ENCODE data around the gene ROCK2. TPM values are rescaled to one million over a fixed set of nuclear protein-coding genes. Genes with fewer than 3 reads are reported as not detected.

ROCK2 gene
- total and polyA plus RNA-seq, 3 donors from 2014 or later: 4.6 to 33.7 (median 31.3) TPM

DNA sequence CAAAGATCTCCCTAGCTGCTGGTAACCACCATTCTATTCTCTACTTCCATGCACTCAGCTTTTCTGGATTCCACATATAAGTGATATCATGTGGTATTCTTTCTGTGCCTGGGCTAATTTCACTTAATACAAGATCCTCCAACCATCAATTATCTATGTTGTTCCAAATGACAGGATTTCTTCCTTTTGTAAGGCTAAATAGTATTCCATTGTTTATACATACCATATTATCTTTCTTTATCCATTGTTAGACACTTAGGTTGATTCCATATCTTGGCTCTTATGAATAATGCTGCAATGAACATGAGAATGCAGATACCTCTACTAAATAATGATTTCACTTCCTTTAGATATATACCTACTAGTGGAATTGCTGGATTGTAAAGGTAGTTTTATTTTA, 66.2 kb downstream of the ROCK2 start:
- TF ChIP-seq POLR2A (IDR thresholded peaks at IDR 0.05): no peak
- TF ChIP-seq, protein P1, sequence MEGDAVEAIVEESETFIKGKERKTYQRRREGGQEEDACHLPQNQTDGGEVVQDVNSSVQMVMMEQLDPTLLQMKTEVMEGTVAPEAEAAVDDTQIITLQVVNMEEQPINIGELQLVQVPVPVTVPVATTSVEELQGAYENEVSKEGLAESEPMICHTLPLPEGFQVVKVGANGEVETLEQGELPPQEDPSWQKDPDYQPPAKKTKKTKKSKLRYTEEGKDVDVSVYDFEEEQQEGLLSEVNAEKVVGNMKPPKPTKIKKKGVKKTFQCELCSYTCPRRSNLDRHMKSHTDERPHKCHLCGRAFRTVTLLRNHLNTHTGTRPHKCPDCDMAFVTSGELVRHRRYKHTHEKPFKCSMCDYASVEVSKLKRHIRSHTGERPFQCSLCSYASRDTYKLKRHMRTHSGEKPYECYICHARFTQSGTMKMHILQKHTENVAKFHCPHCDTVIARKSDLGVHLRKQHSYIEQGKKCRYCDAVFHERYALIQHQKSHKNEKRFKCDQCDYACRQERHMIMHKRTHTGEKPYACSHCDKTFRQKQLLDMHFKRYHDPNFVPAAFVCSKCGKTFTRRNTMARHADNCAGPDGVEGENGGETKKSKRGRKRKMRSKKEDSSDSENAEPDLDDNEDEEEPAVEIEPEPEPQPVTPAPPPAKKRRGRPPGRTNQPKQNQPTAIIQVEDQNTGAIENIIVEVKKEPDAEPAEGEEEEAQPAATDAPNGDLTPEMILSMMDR (IDR thresholded peaks at IDR 0.05): no peak
- H3K9me3 ChIP-seq: no peaks in the 10 kb centered on the region
- DNase-seq: no peak
- intact Hi-C loops (cut with DNase I; ENCODE audit: low total_unique reads): no loop called here
- no peak overlapping the region for H3K4me3 ChIP-seq
- no peak overlapping the region for H3K27ac ChIP-seq
- no peaks in the 10 kb centered on the region for H3K27me3 ChIP-seq
- H3K36me3 ChIP-seq (ENCODE audit: low read depth, missing control alignments): no peaks in the 10 kb centered on the region
- H3K4me1 ChIP-seq: no peaks in the 10 kb centered on the region

DNA sequence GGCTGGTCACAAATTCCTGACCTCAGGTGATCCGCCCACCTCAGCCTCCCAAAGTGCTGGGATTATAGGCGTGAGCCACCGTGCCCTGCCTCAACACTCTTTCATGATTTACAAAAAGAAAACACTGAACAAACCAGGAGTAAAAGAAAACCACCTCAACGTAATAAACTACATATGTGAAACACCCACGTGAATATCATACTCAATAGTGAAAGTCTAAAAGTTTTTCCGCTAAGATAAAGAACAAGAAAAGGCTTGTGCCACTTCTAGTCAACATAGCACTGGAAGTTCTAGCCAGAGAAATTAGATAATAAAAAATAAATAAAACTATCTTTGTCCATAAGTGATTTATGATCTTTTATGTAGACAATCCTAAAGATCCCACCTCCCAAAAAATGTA, 68.5 kb downstream of the ROCK2 start:
- 85 to 86% methylated on average over 6 of the region's 6 CpGs for WGBS, 2 donors
- H3K27ac ChIP-seq: no peak overlapping the region
- no peak for DNase-seq
- no peak overlapping the region for H3K4me3 ChIP-seq
- H3K4me1 ChIP-seq: no peaks in the 10 kb centered on the region
- intact Hi-C loops (cut with DNase I; ENCODE audit: low total_unique reads): no loop called here
- no peak for TF ChIP-seq POLR2A (IDR thresholded peaks at IDR 0.05)
- TF ChIP-seq, protein P1 (IDR thresholded peaks at IDR 0.05): no peak
- no peaks in the 10 kb centered on the region for H3K36me3 ChIP-seq (ENCODE audit: low read depth, missing control alignments)
- no peaks in the 10 kb centered on the region for H3K27me3 ChIP-seq
- H3K9me3 ChIP-seq: no peaks in the 10 kb centered on the region

DNA sequence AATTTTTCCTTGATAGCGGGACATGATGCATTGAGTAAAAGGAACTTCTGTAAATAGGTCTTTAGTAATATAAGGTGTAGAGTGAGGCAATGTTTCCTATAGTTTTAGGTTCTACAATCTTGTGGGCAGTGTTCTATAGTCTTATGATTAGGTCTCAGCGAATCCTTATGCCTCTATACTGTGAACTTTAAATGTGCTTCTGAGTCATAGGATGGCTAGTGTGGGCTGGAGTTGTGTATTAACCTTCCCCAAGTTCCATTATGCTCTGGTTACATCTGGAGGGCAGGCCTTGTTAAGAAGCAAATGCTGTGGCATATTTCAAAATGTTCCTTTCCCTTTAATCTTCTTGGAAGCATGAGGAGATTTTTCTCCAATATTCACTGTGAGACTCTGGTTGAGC, 73.5 kb downstream of the ROCK2 start:
- no peaks in the 10 kb centered on the region for H3K9me3 ChIP-seq
- TF ChIP-seq POLR2A (IDR thresholded peaks at IDR 0.05): no peak
- TF ChIP-seq, protein P1 (IDR thresholded peaks at IDR 0.05): no peak
- intact Hi-C loops (cut with DNase I; ENCODE audit: low total_unique reads): no loop called here
- no peak for DNase-seq
- H3K4me1 ChIP-seq: no peaks in the 10 kb centered on the region
- 93 to 96% methylated on average over 2 of the region's 2 CpGs for WGBS, 2 donors
- H3K27ac ChIP-seq: no peak overlapping the region
- H3K4me3 ChIP-seq: no peak overlapping the region
- H3K27me3 ChIP-seq: no peaks in the 10 kb centered on the region
- H3K36me3 ChIP-seq (ENCODE audit: low read depth, missing control alignments): no peaks in the 10 kb centered on the region

DNA sequence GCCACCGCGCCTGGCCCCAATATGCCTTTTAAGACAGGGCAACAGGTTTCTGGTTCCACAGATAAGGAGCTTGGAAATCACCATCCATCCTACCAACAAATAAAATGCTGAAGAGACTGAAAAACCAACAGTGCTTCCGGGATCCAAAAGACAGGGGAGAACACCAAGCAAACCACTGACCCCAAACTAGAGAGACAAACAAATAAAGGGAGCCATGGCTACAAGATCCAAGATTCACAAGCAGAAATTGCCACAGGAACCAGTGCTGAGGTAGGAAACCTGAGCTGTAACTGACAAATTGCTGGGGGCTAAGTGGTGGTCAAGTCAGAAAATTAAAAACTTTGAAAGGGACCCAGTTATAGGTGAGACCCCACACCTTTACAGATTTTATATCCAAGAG, 76.5 kb downstream of the ROCK2 start:
- no peaks in the 10 kb centered on the region for H3K27me3 ChIP-seq
- H3K36me3 ChIP-seq (ENCODE audit: low read depth, missing control alignments): no peaks in the 10 kb centered on the region
- 90% methylated on average over 3 of the region's 3 CpGs for WGBS, 2 donors
- no peaks in the 10 kb centered on the region for H3K4me1 ChIP-seq
- H3K9me3 ChIP-seq: no peaks in the 10 kb centered on the region
- no peak overlapping the region for H3K4me3 ChIP-seq
- no peak for DNase-seq
- no peak overlapping the region for H3K27ac ChIP-seq
- TF ChIP-seq POLR2A (IDR thresholded peaks at IDR 0.05): no peak
- intact Hi-C loops (cut with DNase I; ENCODE audit: low total_unique reads): no loop called here

DNA sequence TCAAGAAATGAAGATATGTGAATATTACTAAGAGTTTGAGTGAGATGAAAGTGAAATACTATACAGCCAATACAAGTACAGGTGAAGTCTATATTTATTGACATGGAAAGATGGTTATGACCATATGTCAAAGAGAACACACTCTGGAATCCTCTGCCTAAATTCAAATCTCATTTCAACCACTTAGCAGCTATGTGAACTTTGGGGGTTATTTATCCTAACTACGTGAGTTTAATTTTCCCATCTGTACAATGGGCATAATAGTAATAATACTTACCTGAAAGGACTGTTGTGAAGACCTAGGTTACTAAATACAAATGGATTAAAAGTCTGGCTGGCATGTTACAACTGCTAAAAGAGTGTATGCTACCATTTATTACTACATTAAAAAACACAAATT, 79.6 kb downstream of the ROCK2 start:
- TF ChIP-seq, protein P1 (IDR thresholded peaks at IDR 0.05): no peak
- no peak for TF ChIP-seq POLR2A (IDR thresholded peaks at IDR 0.05)
- Histone ChIP-seq H3K36me3 (ENCODE audit: low read depth, missing control alignments) (no peaks in the 10 kb centered on the region), H3K4me1 (no peaks in the 10 kb centered on the region), H3K4me3 (no peak overlapping the region), H3K9me3 (no peaks in the 10 kb centered on the region), H3K27me3 (no peaks in the 10 kb centered on the region), H3K27ac (no peak overlapping the region)
- WGBS, 2 donors: 93 to 94% methylated on average over 1 of the region's 1 CpG
- no peak for DNase-seq
- intact Hi-C loops (cut with DNase I; ENCODE audit: low total_unique reads): no loop called here
